Right lobe of liver (tissue), 4 donors: ENCODE data around the gene ARHGEF37.

ENCODE experiments used
- POLR2A ChIP-seq: fragments of 450-650 bp; IDR thresholded peaks from one replicate; pipeline ENCODE4 v1.6.1; 2017; ENCODE audit warnings: antibody characterized with exemption, mild to moderate bottlenecking
- TF ChIP-seq, protein P1 (sequence below), 4 donors: fragments of 200-600 bp in 3 of 4; fragments of 450-650 bp in 1 of 4; IDR thresholded peaks; one replicate each; pipeline versions ENCODE4 v1.5.1 to v1.8.0; 2016 to 2022; ENCODE audit warnings: antibody characterized with exemption in 4 of 4, mild to moderate bottlenecking in 2 of 4
- donor health status: DM: no; HTN: no; CAD: no.
- donor health status: DM: no; HTN: no; CAD: no.
- donor health status: DM: no; HTN: yes; CAD: no.

GRCh38 chr5:149677731-149678130, 96.4 kb downstream of the ARHGEF37 start:
- TF ChIP-seq, protein P1, sequence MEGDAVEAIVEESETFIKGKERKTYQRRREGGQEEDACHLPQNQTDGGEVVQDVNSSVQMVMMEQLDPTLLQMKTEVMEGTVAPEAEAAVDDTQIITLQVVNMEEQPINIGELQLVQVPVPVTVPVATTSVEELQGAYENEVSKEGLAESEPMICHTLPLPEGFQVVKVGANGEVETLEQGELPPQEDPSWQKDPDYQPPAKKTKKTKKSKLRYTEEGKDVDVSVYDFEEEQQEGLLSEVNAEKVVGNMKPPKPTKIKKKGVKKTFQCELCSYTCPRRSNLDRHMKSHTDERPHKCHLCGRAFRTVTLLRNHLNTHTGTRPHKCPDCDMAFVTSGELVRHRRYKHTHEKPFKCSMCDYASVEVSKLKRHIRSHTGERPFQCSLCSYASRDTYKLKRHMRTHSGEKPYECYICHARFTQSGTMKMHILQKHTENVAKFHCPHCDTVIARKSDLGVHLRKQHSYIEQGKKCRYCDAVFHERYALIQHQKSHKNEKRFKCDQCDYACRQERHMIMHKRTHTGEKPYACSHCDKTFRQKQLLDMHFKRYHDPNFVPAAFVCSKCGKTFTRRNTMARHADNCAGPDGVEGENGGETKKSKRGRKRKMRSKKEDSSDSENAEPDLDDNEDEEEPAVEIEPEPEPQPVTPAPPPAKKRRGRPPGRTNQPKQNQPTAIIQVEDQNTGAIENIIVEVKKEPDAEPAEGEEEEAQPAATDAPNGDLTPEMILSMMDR (IDR thresholded peaks at IDR 0.05) = no peak
- no peak for TF ChIP-seq POLR2A
